Endometrial microvascular endothelial cells (primary cell): ENCODE results near the gene EPRS1. TPM values are rescaled to one million over a fixed set of nuclear protein-coding genes. Genes with fewer than 3 reads are reported as not detected.
"Not testable (repeated sequence)": the region's sequence is repeated elsewhere in the genome, so short reads cannot be mapped to it uniquely, and the experiment has no call there.

ENCODE experiments used
- in situ Hi-C: cut with HindIII; loops from 2 replicates; pipeline ENCODE4 v1.10.0; 2017; ENCODE audit warnings: low sequenced_read_pairs, low pct_unique_long_range_greater_than_20kb; ENCODE audit errors: inconsistent ontology term
- total RNA-seq: library from RNA; depleted of rRNA; stranded (reverse); fragments of >200 nt; gene quantifications from one replicate; pipeline ENCODE4 v1.2.3, GENCODE V29; 2015; ENCODE audit errors: inconsistent ontology term

The EPRS1 gene
- total RNA-seq, 1 donor from 2014 or later = 95.2 TPM

DNA sequence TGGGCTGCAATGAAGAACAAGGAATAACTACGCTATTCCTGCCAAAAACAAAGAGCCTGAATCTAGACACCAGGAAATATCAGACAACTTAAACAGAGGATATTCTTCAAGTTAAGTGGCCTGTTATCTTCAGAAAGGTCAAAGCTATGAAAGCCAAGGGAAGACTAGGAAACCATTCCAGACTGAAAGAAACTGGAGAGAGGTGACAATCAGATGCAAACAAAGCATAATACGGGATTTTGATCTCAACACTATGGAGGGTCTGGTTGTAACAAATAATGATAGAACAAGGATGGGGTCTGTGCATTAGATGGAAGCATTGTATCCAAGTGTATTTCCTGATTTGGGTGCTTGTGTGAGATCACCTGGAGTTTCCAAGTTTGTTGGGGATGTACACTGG is 2.7 kb downstream of the EPRS1 start:
- in situ Hi-C loops = no loop called here

GRCh38 chr1:220040028-220040596 is 6.2 kb downstream of the EPRS1 start:
- in situ Hi-C loops = no loop called here

DNA sequence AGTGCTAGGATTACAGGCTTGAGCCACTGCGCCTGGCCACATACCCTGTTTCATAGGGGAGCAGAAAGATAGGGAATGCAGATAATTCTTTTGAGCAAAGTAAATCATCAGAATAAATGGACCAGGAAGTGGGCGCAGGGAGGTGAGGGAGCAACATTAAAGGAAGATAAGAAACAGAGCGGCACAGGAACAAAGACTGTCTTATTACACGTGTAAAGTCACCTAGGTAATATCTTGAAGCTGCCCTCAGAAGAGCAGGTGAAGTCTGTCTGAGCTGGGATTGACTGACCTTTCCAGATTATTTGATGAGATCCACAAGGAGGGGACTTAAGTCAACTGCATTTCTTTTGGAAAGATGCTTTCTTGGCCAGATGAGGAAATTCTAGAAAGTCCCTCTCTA is 7.7 kb downstream of the EPRS1 start:
- in situ Hi-C loops = no loop called here

DNA sequence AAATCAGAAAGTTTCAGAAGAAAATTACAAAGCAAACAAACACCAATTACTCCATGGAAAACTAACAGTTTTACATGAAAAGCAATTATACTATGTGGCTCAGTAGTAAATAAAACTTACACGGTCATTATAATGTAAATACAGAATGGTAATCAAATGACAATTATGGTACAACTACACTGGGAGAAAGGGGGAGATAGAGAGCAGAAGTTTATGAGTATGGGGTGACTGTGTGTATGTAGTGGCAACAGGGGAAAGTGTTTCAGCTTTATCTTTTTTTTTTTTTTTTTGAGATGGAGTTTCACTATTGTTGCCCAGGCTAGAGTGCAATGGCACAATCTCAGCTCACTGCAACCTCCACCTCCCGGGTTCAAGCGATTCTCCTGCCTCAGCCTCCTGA is 8.5 kb downstream of the EPRS1 start:
- in situ Hi-C loops = not testable (repeated sequence)

- in situ Hi-C loops = no loop called here
Observed at GRCh38 chr1:220032911-220033310, 13.4 kb downstream of the EPRS1 start.

DNA sequence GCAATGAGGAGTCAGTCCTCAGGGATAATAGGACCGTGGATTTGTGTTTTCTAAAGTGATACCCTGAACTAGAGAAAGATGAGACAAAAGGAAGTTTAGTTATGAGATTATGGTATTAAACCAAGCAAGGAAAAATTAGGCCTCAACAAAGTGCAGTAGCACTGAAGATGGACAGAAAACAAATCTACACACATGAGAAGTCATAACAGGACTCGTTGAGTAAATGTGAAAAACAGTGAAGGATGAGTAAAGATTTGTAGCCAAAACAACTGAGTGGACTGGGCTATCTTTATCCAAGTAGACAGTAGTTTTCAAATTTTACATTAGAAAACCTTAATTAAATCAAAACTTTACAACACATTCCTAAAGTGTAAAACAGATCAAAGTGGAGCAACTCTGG is 15.0 kb downstream of the EPRS1 start:
- in situ Hi-C loops = no loop called here

DNA sequence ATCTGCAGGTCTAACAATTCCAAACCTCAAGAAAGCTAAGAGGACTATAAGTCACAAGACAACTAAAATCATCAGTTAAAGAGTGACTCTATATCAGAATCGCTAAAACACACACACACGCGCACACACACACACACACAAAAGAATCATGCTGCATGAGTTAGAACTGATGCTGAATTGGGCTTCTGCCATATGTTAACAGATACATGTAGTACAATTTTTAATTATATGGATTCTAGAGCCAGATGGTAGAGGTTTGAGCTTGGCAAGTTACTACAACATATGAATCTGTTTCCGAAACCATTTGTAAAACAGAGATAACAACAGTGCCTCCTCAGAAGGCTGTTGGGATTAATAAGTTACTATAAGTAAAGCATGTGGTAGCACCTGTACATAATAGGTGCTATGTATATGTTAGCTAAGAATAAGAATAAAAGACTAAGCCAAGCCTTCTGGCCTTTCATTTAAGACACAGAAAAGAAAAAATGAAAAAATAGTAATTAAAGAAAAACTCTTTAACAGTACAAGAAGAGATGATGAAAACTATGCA is 17.9 kb downstream of the EPRS1 start:
- in situ Hi-C loops = no loop called here

DNA sequence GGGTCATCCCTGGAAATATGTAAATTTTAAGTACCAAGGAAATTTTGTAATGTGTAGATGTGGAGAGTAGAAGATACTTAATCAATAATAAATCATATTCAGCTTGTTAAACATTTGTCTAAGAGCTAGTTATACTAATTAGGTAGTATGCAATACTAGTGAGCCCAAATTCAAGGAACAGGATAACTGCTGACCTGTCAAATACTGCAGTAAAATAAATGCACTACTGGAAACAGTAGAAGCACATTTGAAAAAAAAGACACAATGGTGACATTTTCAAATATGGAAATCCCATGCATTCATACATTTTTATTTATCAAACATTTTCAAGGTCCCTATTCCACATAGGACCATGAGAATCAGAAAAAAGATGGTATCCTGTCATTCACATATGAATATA is 27.2 kb downstream of the EPRS1 start:
- in situ Hi-C loops = no loop called here

DNA sequence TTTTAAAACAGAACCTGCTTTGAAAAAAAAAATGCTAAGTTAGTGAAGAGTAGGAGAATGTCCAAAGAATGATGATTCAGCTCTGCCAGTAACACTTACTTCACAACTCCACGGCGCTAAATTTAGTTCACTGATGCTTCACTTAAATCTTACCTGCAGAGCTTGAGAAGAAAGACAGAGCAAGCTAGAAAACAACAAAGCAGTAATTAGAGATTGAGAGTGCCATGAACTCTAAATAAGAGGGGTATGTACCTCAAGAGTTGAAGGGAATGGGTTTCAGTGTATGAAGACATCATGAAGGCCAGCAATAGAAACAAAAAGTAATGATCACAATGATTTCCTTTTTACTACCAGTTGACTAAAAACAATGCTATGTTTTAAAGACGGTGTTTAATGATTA is 32.8 kb downstream of the EPRS1 start:
- in situ Hi-C loops = no loop called here

- in situ Hi-C loops = no loop called here
Observed at GRCh38 chr1:220012259-220012658, 34.0 kb downstream of the EPRS1 start.

GRCh38 chr1:220011620-220012019 is 34.7 kb downstream of the EPRS1 start:
- in situ Hi-C loops = no loop called here

GRCh38 chr1:220007438-220007837 is 38.9 kb downstream of the EPRS1 start:
- in situ Hi-C loops = no loop called here

- in situ Hi-C loops = no loop called here
Observed at GRCh38 chr1:220005489-220005888, 40.8 kb downstream of the EPRS1 start.

- in situ Hi-C loops = no loop called here
Observed at GRCh38 chr1:220003610-220004299, 42.5 kb downstream of the EPRS1 start.

- in situ Hi-C loops = no loop called here
Observed at GRCh38 chr1:220003015-220003414, 43.3 kb downstream of the EPRS1 start.

DNA sequence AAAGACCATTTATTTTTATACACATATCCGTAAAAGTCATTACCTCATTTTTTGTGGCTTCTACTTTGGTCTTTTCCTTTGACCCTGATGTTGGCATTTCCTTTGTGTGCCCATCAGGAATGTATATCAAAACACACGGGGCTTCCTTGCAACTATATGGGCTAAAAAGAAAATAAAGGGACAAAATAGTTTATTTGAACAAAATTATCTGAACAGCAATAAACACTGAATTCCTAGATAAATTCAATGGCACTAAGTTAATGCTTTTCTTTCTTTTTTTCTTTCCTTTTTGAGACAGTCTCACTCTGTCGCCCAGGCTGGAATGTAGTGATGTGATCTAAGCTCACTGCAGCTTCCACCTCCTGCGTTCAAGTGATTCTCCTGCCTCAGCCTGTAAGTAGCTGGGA is 45.2 kb downstream of the EPRS1 start:
- in situ Hi-C loops = no loop called here

DNA sequence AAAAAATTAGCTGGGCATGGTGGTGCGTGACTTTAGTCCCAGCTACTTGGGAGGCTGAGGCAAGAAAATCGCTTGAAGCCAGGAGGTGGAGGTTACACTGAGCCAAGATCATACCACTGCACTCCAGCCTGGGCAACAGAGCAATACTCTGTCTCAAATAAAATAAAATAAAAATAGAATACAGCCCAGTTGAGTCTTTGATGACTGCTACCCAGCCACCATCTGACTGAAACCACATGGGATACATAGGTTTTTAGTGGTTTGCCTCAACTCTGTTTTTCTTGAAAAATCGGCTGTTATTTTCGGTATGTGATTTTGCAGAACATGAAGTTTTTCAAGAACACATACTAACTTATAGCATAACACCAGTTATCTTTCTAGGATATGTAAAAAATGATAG is 46.5 kb downstream of the EPRS1 start:
- in situ Hi-C loops = no loop called here
